ENCODE data around the gene PPFIA1.

- TF ChIP-seq CTCF (IDR thresholded peaks at IDR 0.05) = no peak
- TF ChIP-seq POLR2A (IDR thresholded peaks at IDR 0.05) = no peak
Measured at GRCh38 chr11:70402685-70403084, 132.2 kb downstream of the PPFIA1 start.
